Right ventricle myocardium inferior (tissue), 1 donor: ENCODE results near the gene C1orf167. TPM values are rescaled to one million over a fixed set of nuclear protein-coding genes. Genes with fewer than 3 reads are reported as not detected.

Source experiments
- ATAC-seq: fragments of 200-7000 bp; cut with Tn5 transposase; one replicate; pipeline ENCODE4 v1.9.1; 2020; ENCODE audit warnings: mild to moderate bottlenecking, moderate library complexity
- DNase-seq: peaks from one replicate; pipeline ENCODE4 v3.0.0; 2021; ENCODE audit errors: missing footprints
- intact Hi-C: fragments of 100-400 bp; cut with DNase I; formaldehyde crosslinking; loops from one replicate; pipeline ENCODE4 v1.11.0; 2022
- total RNA-seq: library from RNA; stranded (reverse); fragmentation: NEBNext Ultra II Directional; extraction: Animal tissue kit (Norgen Biotek cat#: 25700); gene quantifications from one replicate; pipeline ENCODE4 v1.2.1, GENCODE V29; 2021
- donor health status: DM: no; HTN: yes; CAD: no; lungs with severe emphysema.

Gene C1orf167
- total RNA-seq, 1 donor from 2014 or later = 5.0 TPM

DNA sequence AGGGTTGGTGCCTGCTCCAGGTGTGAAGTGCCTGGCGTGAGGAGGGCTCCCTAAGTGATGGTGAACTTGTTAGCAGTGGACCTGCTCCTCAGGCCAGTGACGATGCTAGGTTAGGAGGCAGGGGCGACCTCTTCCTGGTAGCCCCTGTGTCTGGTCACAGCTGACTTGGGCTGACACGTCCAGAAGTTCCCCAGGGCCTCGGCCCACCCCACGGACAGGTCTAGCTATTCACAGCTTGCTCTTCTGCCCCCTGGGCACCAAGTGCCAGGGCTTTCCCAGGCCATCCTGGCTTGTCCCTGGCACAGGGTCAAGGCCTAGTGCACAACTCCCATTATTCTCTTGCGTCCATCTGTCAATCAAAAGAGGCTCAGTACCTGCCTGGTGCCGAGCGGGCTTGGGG, 10.9 kb upstream of the C1orf167 start:
- no peak for DNase-seq
- intact Hi-C loops = no loop called here
- ATAC-seq = no peak

DNA sequence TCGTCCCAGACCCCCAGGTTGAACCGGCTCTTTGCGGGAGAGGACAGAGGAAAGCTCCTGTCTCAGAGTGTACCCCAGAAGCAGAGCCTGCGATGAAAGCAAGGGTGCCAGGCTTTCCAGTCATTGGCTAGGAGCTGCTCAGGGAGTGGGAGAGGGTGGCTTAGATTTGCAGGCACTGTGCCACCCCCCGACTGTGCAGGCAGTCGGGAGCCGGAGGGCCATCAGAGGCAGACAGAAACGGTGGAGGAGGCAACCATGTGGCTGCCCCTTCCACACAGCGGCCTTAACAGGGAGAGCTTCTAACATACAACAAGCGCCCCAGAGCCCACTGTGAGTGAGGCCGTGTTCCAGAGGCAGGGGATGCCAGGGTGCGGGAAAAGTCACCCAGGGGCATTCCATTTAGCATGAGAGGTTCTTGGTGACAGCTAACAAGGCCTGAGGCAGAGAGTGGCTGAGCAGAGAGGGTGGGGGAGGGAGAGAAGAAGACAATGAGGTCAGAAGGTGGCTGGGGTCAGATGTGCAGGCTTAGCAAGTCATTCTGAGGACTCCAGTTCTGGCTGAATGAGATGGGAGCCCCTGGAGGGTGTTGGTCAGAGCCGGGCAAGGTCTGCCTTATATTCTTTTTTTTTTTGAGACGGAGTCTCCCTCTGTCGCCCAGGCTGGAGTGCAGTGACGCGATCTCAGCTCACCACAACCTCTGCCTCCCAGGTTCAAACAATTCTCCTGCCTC, 9.5 kb upstream of the C1orf167 start:
- intact Hi-C loops = no loop called here
- ATAC-seq = no peak
- DNase-seq = no peak

DNA sequence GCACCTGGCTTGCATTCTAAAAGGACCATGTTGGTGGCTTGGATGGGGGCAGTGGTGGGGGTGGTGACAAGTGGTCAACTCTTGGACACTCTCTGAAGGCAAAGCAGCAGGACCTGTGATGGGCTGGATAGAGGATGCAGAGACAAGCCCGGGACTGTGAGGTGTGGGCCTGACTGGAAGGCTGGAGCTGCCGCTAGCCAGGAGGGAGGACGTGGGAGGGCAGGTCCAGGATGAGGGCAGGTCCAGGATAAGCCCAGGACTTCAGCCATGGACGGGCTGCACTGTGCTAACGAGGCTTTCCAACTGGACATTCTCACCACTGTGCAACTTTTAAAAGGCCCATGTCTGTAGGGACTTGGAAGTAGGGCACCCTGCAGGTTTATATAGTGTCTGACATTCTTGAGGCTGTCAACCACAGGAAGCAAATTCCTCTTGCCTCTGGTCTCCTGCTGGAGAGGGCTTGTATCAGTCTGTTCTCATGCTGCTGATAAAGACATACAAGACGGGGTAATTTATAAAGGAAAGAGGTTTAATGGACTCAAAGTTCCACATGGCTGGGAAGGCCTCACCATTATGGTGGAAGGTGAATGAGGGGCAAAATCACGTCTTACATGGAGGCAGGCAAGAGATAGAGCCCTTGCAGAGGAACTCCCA, 8.3 kb upstream of the C1orf167 start:
- ATAC-seq (no peak), DNase-seq (no peak)
- intact Hi-C loops = no loop called here

DNA sequence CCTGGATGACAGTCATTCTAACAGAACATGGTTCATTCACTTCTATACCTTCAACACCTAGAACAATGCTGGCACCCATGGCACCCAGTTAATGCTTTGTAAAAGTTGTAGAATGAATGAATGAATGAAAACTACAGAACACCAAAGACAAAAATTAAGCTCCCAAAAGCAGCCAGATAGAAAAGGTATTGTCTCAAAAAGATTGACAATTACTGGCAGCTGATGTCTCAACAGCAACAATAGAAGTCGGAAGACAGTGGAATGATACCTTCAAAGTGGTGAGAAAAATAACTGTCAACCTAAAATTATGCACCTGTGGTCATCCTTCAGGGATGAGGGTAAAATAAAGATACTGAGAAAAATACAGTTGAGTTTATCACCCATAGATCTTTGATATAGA, 4.9 kb upstream of the C1orf167 start:
- no peak for ATAC-seq
- DNase-seq = no peak
- intact Hi-C loops = no loop called here

DNA sequence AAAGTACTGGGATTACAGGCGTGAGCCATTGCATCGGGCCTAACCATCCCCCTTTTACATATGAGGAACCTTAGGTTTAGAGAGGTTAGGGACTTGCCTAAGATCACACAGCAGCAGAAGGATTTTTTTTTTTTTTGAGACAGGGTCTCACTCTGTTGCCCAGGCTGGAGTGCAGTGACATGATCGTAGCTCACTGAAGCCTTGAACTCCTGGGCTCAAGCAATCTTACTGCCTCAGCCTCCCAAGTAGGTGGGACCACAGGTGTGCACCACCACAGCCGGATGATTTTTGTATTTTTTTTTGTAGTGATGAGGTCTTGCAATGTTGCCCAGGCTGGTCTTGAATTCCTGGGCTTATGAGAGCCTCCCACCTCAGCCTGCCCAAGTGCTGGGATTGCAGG, 2.2 kb upstream of the C1orf167 start:
- ATAC-seq (no peak), DNase-seq (no peak)
- intact Hi-C loops = no loop called here

DNA sequence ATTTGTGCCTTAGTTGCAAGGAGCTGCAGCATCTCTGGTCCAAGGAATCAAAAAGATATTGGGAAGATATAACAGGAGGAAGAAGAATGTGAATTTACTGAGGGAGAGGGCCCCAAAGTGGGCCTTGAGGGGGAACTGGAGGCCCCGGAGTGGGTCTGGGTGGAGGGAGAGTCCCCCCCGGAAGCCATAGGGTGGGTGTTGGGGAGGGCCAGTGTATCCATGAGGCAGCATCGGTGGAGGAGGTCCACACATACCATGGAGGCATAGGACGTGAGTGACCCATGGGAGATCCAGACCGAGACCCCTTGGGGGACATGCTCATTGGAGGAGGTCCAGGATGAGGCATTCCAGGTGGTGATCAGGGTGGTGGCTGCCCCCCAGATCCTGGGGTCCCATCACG, 708 bp upstream of the C1orf167 start:
- DNase-seq (no peak), ATAC-seq (no peak)
- intact Hi-C loops = no loop called here

DNA sequence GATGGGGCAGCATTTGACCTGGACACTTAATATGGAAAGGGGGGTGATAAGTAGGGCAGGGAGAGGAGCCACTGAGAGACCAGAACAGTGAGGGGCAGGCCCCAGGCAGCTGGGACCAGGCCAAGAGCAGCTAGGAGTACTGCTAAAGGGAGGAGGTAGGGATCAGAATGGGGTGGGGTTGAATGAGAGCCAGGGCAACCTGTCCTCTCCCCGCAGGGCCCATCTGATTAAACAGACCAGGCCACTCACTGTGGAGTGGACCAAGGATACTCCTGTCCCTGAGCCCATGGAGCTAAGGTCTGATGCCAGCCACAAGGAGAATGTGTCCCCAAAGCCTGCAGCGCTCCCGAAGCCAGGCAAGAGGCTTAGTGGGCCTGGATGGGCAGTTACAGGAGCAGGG, 2.1 kb downstream of the C1orf167 start:
- intact Hi-C loops = no loop called here
- ATAC-seq = no peak
- no peak for DNase-seq

DNA sequence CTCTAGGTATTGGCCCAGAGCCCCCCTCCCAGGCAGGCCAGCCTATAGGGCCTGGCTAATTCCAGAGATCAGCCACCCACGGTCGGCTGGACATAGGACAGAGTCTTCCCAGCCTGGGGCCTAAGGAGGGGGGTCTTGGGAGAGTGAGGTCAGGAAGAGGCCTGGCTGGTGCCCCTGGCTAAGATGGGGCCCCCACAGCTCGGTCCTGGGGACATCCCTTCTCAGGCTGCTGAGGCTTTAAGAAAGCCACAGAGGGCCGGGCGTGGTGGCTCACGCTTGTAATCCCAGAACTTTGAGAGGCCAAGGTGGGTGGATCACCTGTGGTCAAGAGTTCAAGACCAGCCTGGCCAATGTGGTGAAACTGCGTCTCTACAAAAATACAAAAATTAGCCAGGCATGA, 2.5 kb downstream of the C1orf167 start:
- intact Hi-C loops = no loop called here
- DNase-seq (no peak), ATAC-seq (no peak)

DNA sequence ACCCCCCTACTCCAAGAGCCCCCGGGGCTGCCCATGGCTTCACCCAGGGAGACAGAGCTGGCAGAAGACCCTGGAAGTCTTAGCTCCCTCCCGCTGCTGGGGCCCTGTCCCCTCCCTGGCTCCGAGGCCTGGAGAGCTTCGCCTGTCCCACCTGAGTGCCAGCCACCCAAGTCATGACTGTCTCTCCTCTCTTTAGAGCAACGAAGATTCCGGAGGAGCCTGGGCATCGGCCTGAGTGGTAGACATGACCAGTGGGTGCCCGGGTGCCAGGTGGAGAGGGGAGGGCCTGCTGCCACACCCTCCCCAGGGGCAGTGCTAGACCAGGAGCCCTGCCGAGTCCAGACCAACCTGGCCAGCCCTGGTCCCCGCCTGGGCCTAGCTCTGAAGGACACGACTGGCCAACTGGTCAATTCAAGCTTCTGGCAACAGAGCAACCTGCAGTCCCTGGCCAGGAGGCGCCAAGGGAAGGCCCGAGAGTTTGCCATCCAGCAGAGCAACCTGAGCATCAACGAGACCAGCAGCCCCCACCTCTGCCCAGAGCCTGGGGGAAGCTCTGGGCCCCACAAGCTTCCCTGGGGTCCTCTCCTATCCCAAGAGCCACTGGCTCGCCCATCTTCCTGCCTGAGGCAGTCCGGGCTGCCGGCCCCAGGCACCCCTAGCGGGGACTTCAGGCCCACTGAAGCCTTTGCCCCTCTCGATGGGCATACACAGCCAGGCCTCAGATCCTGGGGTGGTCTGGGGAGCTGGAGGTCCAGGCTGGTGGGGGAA, 3.9 kb downstream of the C1orf167 start:
- intact Hi-C loops = no loop called here
- ATAC-seq (no peak), DNase-seq (peak; percentile 45)

DNA sequence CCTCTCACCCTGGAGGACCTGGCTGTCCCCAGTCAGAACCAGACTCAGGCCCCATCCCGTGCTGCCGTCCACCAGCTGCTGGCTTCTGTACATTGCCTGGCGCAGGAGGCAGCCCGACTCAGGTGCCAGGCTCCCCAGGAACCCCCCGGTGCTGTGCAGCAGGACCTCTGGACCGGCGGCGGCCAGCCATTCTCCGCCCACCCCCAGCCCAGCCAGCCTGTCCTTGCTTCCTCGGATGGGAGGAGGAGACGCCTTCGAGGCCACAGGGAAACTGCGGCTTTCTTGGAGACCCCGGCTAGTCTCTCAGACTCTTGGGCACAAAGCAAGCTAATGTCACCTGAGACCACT, 4.4 kb downstream of the C1orf167 start:
- DNase-seq (peak; percentile 32), ATAC-seq (no peak)
- intact Hi-C loops = no loop called here

DNA sequence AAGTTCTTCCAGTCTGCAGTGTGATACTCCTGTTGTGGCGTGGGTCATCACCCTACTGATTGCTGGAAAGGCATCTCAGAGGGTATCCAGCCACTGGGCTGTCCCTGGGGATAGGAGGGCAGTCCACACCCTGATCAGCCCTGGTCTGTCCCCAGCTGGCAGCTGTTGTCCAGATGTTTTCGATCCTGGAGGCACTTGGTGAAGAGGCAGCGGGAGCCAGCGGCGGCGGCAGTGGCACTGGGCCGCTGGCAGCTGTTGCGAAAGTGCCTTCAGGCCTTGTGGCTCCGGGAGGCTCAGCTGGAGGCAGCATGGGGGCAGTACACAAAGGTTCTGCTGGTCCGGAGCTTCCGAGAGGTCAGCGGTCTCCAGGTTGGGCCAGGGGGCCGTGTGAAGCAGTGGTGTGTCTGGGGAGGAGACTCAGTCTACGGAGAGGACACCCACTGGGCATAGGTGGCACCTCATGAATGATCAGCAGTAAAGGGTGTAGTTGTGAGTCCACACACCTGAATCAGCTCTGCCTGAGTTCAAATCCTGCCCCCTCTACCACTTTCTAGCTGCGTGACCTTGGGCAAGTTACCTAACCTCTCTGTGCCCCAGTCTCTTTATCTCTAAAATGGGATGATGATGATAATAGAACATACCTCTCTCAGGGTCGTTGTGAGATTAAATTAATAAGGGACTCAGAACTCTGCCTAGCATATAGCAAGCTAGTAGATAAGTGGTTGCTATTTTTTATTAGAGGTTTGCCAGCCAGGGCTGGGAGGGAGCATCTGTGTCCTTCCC, 6.1 kb downstream of the C1orf167 start:
- intact Hi-C loops = no loop called here
- peak; percentile 6 for DNase-seq
- ATAC-seq = no peak

DNA sequence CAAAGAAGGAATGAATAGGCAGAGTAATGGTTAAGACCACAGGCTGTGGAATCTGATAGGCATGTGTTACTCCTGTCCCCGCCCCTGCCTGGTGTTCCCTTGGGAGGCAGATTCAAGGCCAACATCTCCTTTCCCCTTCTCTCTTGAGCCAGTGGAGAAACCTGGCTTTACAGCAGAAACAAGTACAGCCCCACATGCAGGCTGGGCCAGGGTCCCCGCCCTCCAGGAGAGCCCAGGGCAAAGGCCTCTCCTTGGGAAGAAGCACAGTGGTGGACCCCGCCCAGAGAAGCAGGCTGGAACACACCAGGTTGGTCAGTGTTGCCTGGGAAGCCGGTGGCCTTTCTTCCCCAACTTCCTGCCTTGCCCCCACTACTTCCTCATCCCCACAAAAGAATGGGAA, 6.8 kb downstream of the C1orf167 start:
- DNase-seq (peak; percentile 28), ATAC-seq (no peak)
- intact Hi-C loops = no loop called here

DNA sequence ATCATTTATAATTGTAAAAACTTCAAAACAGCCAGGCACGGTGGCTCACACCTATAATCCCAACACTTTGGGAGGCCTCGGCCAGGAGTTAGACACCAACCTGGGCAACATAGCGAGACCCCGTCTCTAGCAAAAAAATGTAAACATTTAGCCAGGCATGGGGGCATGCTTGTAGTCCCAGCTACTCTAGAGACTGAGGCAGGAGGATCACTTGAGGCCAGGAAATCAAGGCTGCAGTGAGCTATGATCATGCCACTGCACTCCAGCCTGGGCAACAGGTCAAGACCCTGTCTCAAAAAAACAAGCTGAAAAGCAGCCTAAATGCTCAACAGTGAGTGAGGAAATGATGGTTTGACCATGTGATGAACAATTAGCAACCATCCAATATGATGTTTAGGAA, 7.3 kb downstream of the C1orf167 start:
- DNase-seq = no peak
- intact Hi-C loops = no loop called here
- ATAC-seq = no peak

DNA sequence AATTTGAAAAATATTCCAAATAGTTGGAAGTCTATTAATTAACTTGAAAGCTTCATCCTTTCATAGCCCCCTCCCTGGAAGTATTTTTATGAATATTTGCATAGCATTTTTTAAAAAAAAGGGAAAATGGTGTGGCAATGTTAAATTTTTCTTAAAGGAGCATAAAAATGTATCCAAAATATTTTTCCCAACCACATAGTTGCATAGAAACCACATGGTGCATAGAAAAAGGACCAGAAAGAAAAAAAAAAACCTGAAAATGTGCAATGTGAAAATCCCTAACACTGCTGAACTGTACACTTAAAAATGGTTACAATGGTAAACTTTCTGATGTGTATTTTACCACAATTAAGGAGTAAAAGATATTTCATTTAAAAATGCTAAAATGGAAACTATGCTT, 8.0 kb downstream of the C1orf167 start:
- intact Hi-C loops = no loop called here
- DNase-seq = no peak
- no peak for ATAC-seq

DNA sequence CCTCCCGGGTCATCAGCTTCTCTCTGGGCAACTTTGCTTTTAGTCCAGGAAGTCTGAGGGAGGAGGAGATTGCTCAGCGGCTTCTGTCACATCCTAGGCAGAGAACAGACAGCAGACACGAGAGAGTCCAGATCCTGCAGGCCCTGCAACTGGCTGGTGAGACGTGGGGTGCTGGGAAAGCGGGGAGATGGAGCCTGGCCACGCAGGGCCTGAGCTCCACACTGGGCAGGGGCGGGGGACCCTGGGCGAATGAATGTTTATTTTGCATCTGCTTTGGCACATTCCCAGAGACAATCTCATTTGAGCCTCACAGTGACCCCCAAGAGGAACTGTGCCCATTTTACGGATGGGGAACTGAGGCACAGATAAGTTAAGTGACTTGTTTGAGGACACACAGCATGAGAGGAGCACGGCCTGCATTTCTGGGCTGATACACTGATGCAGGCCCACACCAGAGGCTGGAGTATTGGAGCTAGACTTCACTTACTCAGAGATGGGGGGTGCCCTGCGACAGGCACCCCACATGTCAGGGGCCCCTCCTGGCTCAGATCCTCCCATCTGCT, 9.6 kb downstream of the C1orf167 start:
- DNase-seq (peak; percentile 46), ATAC-seq (no peak)
- intact Hi-C loops = no loop called here

DNA sequence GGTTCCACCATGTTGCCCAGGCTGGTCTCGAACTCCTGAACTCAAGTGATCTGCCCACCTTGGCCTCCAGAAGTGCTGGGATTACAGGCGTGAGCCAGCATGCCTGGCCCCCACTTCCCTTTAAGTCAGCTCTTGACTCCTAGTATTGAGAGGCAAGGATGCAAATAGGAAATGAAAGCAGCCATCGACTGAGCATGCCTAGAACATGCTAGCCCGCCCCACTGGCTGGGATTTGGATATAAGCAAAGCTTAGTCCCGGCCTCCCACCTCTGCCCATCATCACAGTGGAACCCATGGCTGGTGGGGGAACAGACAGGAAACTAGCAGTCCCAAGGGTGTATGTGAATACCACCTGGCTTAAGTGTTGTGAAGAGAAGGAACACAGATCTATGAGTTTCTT, 10.5 kb downstream of the C1orf167 start:
- DNase-seq (peak; percentile 30), ATAC-seq (no peak)
- intact Hi-C loops = no loop called here

DNA sequence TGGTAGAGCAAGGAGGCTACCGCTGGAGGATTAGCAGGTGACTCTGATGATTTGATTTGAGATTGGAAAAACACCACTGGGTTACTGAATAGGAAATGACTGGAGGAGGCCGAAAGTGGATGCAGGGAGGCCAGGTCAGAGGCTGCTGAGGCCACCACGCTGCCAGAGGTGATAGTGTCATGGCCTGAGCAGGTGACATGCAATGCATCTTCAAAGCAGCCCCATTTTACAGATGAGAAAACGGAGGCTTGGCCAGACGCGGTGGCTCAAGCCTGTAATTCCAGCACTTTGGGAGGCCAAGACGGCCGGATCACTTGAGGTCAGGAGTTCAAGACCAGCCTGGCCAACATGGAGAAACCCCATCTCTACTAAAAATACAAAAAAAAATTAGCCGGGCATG, 12.8 kb downstream of the C1orf167 start:
- DNase-seq = peak; percentile 42
- no peak for ATAC-seq
- intact Hi-C loops = no loop called here

DNA sequence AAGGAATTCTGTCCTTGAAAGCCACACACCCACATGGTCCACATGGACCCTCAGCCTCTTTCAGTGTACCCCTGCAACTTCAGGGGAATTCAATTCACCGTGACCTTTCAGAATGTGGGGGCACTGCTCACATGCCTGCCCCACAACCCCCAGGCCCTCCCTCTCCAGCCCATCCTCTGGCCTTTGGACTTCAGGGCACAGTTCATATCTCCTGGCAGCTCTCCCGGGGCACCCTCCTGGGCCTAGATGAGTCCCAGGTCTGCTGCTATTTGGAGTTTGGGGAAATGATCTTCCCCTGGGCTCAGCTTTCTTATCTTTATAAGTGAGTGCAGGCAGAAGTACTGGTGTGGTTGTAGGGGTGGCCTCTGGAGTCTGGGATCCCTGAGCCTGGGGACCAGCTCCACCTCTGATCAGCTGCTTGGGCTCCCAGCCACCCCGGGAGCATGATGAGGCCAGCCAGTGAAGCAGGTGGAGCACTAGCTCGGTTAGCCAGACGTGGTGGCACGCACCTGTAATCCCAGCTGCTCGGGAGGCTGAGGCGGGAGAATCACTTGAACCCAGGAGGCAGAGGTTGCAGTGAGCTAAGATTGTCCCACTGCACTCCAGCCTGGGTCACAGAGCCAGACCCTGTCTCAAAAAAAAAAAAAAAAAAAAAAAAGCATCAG, 15.8 kb downstream of the C1orf167 start:
- DNase-seq (peak; percentile 30), ATAC-seq (no peak)
- intact Hi-C loops = no loop called here

DNA sequence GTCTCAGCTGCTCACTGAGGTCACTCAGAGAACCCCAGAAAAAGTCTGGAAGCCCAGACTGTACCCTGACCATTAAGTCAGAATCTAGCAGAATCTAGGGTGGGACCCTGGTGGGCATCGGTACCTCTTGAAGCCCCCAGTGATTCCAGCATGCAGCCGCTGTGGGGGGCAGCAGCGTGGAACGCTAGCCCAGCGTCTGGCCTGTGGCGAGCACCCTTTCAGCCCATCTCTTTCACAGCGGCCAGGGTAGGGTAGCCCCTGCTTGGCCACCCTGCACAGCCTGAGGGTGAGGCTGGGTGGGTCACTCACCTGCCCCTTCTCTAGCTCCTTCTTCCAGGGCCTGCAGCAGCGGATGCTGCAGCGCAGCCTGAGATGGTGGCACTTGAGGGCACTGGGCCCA, 16.3 kb downstream of the C1orf167 start:
- intact Hi-C loops = no loop called here

More for the DNA sequence above, 16.3 kb downstream of the C1orf167 start:
- ATAC-seq = no peak
- peak; percentile 51 for DNase-seq
